Esophagus muscularis mucosa (tissue), 4 donors: ENCODE data around the gene LMOD2. TPM values are rescaled to one million over a fixed set of nuclear protein-coding genes. Genes with fewer than 3 reads are reported as not detected.

ENCODE experiments used
- DNase-seq: peaks from one replicate; pipeline ENCODE4 v3.0.0-alpha.2; 2017; ENCODE audit errors: extremely low spot score
- H3K27ac ChIP-seq, 4 donors: fragments of 200-600 bp; sonication (generic); replicated peaks in 1 of 4; 1 replicate in 3 of 4; 2 replicates in 1 of 4; pipeline ENCODE4 v1.5.1; 2016 to 2019; ENCODE audit warnings: mild to moderate bottlenecking in 1 of 4
- H3K27me3 ChIP-seq, 4 donors: fragments of 200-600 bp; sonication (generic); one replicate each; pipeline versions ENCODE4 v1.5.1 to v1.6.0; 2016 to 2019
- H3K36me3 ChIP-seq, 4 donors: fragments of 200-600 bp; sonication (generic); one replicate each; pipeline ENCODE4 v1.5.1; 2016 to 2019
- H3K4me1 ChIP-seq, 4 donors: fragments of 200-600 bp; sonication (generic); one replicate each; pipeline ENCODE4 v1.5.1; 2016 to 2019
- H3K4me3 ChIP-seq, 4 donors: fragments of 200-600 bp; sonication (generic); 1 replicate in 2 of 4; 2 replicates in 2 of 4; pipeline ENCODE4 v1.5.1; 2016 to 2019; ENCODE audit warnings: mild to moderate bottlenecking in 4 of 4, moderate library complexity in 1 of 4
- H3K9me3 ChIP-seq, 4 donors: fragments of 200-600 bp; sonication (generic); 1 replicate in 3 of 4; 2 replicates in 1 of 4; pipeline ENCODE4 v1.5.1; 2016 to 2019
- EP300 ChIP-seq: sonication (generic); formaldehyde crosslinking; IDR thresholded peaks from one replicate; pipeline ENCODE4 v1.6.1; 2017; ENCODE audit warnings: antibody characterized with exemption
- POLR2A ChIP-seq: fragments of 450-650 bp; IDR thresholded peaks from one replicate; pipeline ENCODE4 v1.6.1; 2017; ENCODE audit warnings: antibody characterized with exemption, moderate library complexity, mild to moderate bottlenecking, low read depth
- POLR2AphosphoS5 ChIP-seq, 2 donors: sonication (generic); formaldehyde crosslinking; IDR thresholded peaks; one replicate each; pipeline ENCODE4 v1.6.1; 2017; ENCODE audit warnings: antibody characterized with exemption in 2 of 2
- WGBS: methylation state at CpG from one replicate; pipeline ENCODE4 v1.1.5; 2018; 5-methylcytosine and 5-hydroxymethylcytosine counted together
- intact Hi-C: fragments of 100-400 bp; cut with DNase I; formaldehyde crosslinking; loops from one replicate; pipeline ENCODE4 v1.15.1; 2023
- total RNA-seq, 4 donors: library from RNA; depleted of rRNA; stranded (reverse); fragments of >200 nt; gene quantifications; one replicate each; pipeline versions ENCODE4 v1.1.0 to v1.2.1, GENCODE V29; 2016
- TF ChIP-seq, protein P1 (sequence below), 3 experiments: fragments of 200-600 bp in 2 of 3; fragments of 450-650 bp in 1 of 3; sonication (generic) in 2 of 3; IDR thresholded peaks; one replicate each; pipeline ENCODE4 v1.5.1; 2017 to 2019; ENCODE audit warnings: antibody characterized with exemption in 3 of 3, mild to moderate bottlenecking in 2 of 3, moderate library complexity in 1 of 3

The LMOD2 gene
- total RNA-seq, 4 donors from 2014 or later = not detected

DNA sequence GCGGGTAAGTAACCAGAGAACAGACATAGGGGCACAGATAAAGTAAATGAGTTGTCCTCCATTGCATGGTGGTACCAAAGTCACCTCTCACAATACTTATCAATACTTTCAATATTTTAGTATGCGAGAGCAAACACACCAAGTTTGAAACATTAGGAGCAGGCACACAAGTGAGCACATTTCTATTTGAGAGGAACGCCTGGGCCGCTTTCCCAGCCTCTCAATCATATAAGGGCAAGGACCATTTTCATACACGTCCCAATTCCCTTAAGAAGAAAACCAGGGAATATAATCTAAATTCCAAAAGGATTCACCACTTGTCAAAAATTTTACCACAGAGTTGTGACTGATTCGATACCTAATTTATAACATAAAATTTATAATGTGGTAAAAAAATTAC is 7.5 kb downstream of the LMOD2 start:
- Histone ChIP-seq H3K36me3 (peaks cover 0 to 55% (median 0%) of the 10 kb centered on the region in 4 donors), H3K9me3 (no peaks in the 10 kb centered on the region), H3K27me3 (no peaks in the 10 kb centered on the region), H3K4me3 (no peak overlapping the region), H3K27ac (no peak overlapping the region), H3K4me1 (no peaks in the 10 kb centered on the region)
- no peak for DNase-seq
- WGBS = 90% methylated on average over 6 of the region's 6 CpGs
- intact Hi-C loops = no loop called here
- TF ChIP-seq POLR2A (no peak), EP300 (no peak), POLR2AphosphoS5 (IDR thresholded peaks at IDR 0.05) (no peak)
- TF ChIP-seq, protein P1, sequence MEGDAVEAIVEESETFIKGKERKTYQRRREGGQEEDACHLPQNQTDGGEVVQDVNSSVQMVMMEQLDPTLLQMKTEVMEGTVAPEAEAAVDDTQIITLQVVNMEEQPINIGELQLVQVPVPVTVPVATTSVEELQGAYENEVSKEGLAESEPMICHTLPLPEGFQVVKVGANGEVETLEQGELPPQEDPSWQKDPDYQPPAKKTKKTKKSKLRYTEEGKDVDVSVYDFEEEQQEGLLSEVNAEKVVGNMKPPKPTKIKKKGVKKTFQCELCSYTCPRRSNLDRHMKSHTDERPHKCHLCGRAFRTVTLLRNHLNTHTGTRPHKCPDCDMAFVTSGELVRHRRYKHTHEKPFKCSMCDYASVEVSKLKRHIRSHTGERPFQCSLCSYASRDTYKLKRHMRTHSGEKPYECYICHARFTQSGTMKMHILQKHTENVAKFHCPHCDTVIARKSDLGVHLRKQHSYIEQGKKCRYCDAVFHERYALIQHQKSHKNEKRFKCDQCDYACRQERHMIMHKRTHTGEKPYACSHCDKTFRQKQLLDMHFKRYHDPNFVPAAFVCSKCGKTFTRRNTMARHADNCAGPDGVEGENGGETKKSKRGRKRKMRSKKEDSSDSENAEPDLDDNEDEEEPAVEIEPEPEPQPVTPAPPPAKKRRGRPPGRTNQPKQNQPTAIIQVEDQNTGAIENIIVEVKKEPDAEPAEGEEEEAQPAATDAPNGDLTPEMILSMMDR (IDR thresholded peaks at IDR 0.05) = no peak

DNA sequence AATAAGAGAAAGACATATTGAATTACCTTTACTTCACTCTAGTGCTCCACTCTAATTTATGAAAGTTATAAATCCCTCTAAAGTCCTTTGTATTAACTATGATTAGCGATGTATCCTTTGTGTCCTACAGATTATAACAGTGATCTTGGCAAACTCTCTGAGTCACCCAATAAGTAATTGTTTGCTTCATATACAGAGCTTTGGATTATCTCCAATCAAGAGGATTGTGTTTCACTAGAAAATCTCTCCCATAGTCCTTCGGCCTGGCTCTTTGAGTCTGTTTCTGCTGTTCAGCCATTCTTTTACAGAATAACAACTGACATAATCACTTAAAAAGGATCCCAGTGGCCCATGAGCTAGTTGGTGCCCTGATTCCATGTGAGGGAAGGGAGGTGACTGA is 9.5 kb downstream of the LMOD2 start:
- Histone ChIP-seq H3K27ac (no peak overlapping the region), H3K9me3 (no peaks in the 10 kb centered on the region), H3K36me3 (peaks cover 0 to 35% (median 0%) of the 10 kb centered on the region in 4 donors), H3K27me3 (no peaks in the 10 kb centered on the region), H3K4me1 (no peaks in the 10 kb centered on the region), H3K4me3 (no peak overlapping the region)
- WGBS = 91% methylated on average over 2 of the region's 2 CpGs
- TF ChIP-seq EP300 = no peak
- TF ChIP-seq, protein P1 (IDR thresholded peaks at IDR 0.05) = no peak
- no peak for TF ChIP-seq POLR2A
- TF ChIP-seq POLR2AphosphoS5 (IDR thresholded peaks at IDR 0.05) = no peak
- intact Hi-C loops = no loop called here
- no peak for DNase-seq

- TF ChIP-seq POLR2A = no peak
- TF ChIP-seq, protein P1 (IDR thresholded peaks at IDR 0.05) = no peak
- TF ChIP-seq POLR2AphosphoS5 (IDR thresholded peaks at IDR 0.05) = no peak
- no peak for TF ChIP-seq EP300
- no peak overlapping the region for H3K27ac ChIP-seq
- intact Hi-C loops = no loop called here
- no peaks in the 10 kb centered on the region for H3K9me3 ChIP-seq
- peaks cover 0 to 33% (median 0%) of the 10 kb centered on the region in 4 donors for H3K36me3 ChIP-seq
- no peaks in the 10 kb centered on the region for H3K4me1 ChIP-seq
- WGBS = 100% methylated on average over 1 of the region's 1 CpG
- no peak overlapping the region for H3K4me3 ChIP-seq
- no peak for DNase-seq
- H3K27me3 ChIP-seq = no peaks in the 10 kb centered on the region
Observed at GRCh38 chr7:123665896-123666295, 10.2 kb downstream of the LMOD2 start.

DNA sequence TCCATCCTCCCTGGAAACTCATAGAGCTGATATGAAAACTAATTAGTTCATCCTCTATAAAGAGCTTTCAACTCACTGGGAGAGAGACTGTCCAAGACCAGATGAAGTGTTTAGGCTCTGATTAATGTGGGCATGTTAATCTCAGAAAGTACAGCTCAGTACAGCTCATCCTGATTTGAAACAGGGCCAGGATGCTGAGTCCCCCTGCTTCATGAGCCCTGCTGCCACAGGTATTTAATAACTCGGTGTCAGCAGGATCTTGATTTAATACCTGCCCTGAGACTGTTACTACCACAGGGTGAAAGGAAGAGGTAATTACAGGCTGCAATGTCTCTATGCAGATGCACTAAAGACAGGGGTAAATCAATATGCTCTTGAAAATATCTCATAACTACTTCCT is 10.8 kb downstream of the LMOD2 start:
- Histone ChIP-seq H3K9me3 (no peaks in the 10 kb centered on the region), H3K4me3 (no peak overlapping the region), H3K36me3 (peaks cover 0 to 30% (median 0%) of the 10 kb centered on the region in 4 donors), H3K4me1 (no peaks in the 10 kb centered on the region), H3K27ac (no peak overlapping the region), H3K27me3 (no peaks in the 10 kb centered on the region)
- no peak for DNase-seq
- intact Hi-C loops = no loop called here
- 43% methylated on average over 1 of the region's 1 CpG for WGBS
- TF ChIP-seq EP300 = no peak
- no peak for TF ChIP-seq POLR2AphosphoS5 (IDR thresholded peaks at IDR 0.05)
- TF ChIP-seq, protein P1 (IDR thresholded peaks at IDR 0.05) = no peak
- TF ChIP-seq POLR2A = no peak

GRCh38 chr7:123669485-123669884 is 13.8 kb downstream of the LMOD2 start:
- TF ChIP-seq EP300 = no peak
- TF ChIP-seq, protein P1 (IDR thresholded peaks at IDR 0.05) = no peak
- TF ChIP-seq POLR2A = no peak
- TF ChIP-seq POLR2AphosphoS5 (IDR thresholded peaks at IDR 0.05) = no peak
- no peak overlapping the region for H3K4me3 ChIP-seq
- intact Hi-C loops = no loop called here
- DNase-seq = no peak
- no peaks in the 10 kb centered on the region for H3K9me3 ChIP-seq
- peaks cover 0 to 10% (median 0%) of the 10 kb centered on the region in 4 donors for H3K36me3 ChIP-seq
- WGBS = 94% methylated on average over 7 of the region's 7 CpGs
- H3K27me3 ChIP-seq = no peaks in the 10 kb centered on the region
- H3K27ac ChIP-seq = no peak overlapping the region
- H3K4me1 ChIP-seq = peaks cover 9 to 14% (median 10%) of the 10 kb centered on the region in 4 donors
